IMR-90 (cell line): Measurements from ENCODE around the gene EIF4H. TPM values are rescaled to one million over a fixed set of nuclear protein-coding genes. Genes with fewer than 3 reads are reported as not detected.

Experiments
- ATAC-seq: fragments of 200-7000 bp; cut with Tn5 transposase; 2 replicates; pipeline ENCODE4 v1.9.1; 2020; ENCODE audit warnings: low read depth, mild to moderate bottlenecking, moderate library complexity
- BruUV-seq: library from RNA; stranded (reverse); fragments of 400-500 nt; replicated peaks from 2 replicates; lab custom pipeline; 2021; lab: Mats Ljungman, UMichigan
- CTCF ChIA-PET: fragments of 300-600 bp; formaldehyde crosslinking; extraction: SDS; loops from one replicate; lab custom pipeline; 2021; ENCODE audit warnings: antibody characterized with exemption; lab: Yijun Ruan, JAX
- POLR2A ChIA-PET: fragments of 300-600 bp; sonication (Branson Sonifier 250); formaldehyde crosslinking; loops from one replicate; lab custom pipeline; 2022; ENCODE audit warnings: antibody characterized with exemption; ENCODE audit not compliant: unreplicated experiment; lab: Charles Lee
- DNase-seq: peaks from one replicate; pipeline ENCODE4 v3.0.0; 2013
- H2AFZ ChIP-seq: replicated peaks from 2 replicates; pipeline ENCODE3; 2013; ENCODE audit warnings: low read length, mild to moderate bottlenecking; ENCODE audit not compliant: poor library complexity
- H2AK5ac ChIP-seq: 2 replicates; pipeline ENCODE4 v1.6.1; 2013; ENCODE audit warnings: low read depth, low read length, inconsistent platforms
- H2AK9ac ChIP-seq: replicated peaks from 2 replicates; pipeline ENCODE3; 2013; ENCODE audit warnings: mild to moderate bottlenecking, low read depth, low read length, moderate library complexity; ENCODE audit not compliant: poor library complexity
- H2BK120ac ChIP-seq: 2 replicates; pipeline ENCODE4 v1.6.1; 2013; ENCODE audit warnings: low read depth, low read length, inconsistent platforms
- H2BK15ac ChIP-seq: 3 replicates; pipeline ENCODE4 v1.6.1; 2013; ENCODE audit warnings: low read depth, low read length, inconsistent platforms
- H2BK20ac ChIP-seq: 2 replicates; pipeline ENCODE4 v1.6.1; 2013; ENCODE audit warnings: low read depth, mild to moderate bottlenecking, inconsistent platforms, low read length, moderate library complexity
- H2BK5ac ChIP-seq: 2 replicates; pipeline ENCODE4 v1.6.1; 2013; ENCODE audit warnings: mild to moderate bottlenecking, low read depth, low read length, inconsistent platforms; ENCODE audit not compliant: poor library complexity, severe bottlenecking
- H3K14ac ChIP-seq: replicated peaks from 2 replicates; pipeline ENCODE4 v1.6.1; 2013; ENCODE audit warnings: low read depth, low read length, inconsistent platforms
- H3K18ac ChIP-seq: 2 replicates; pipeline ENCODE4 v1.6.1; 2013; ENCODE audit warnings: low read depth, low read length, control low read depth
- H3K23ac ChIP-seq: 2 replicates; pipeline ENCODE4 v1.6.1; 2013; ENCODE audit warnings: low read depth, low read length, inconsistent platforms
- H3K27ac ChIP-seq: 2 replicates; pipeline ENCODE4 v1.5.1; 2013; ENCODE audit warnings: mild to moderate bottlenecking, control low read depth, low read length; ENCODE audit not compliant: insufficient read depth
- H3K27me3 ChIP-seq: 2 replicates; pipeline ENCODE4 v1.6.1; 2013; ENCODE audit warnings: low read length; ENCODE audit not compliant: control insufficient read depth, insufficient read depth
- H3K36me3 ChIP-seq: 2 replicates; pipeline ENCODE4 v1.6.1; 2013; ENCODE audit warnings: low read length, mixed read lengths; ENCODE audit not compliant: control insufficient read depth, insufficient read depth
- H3K4ac ChIP-seq: 2 replicates; pipeline ENCODE4 v1.6.1; 2013; ENCODE audit warnings: low read depth, low read length, inconsistent platforms
- H3K4me1 ChIP-seq: 2 replicates; pipeline ENCODE4 v1.6.1; 2013; ENCODE audit warnings: low read length, mixed read lengths; ENCODE audit not compliant: control insufficient read depth, insufficient read depth
- H3K4me2 ChIP-seq: 2 replicates; pipeline ENCODE4 v1.6.1; 2013; ENCODE audit warnings: low read depth, mild to moderate bottlenecking, control low read depth, low read length, moderate library complexity
- H3K4me3 ChIP-seq: 2 replicates; pipeline ENCODE4 v1.5.1; 2013; ENCODE audit warnings: low read depth, mild to moderate bottlenecking, control low read depth, low read length, moderate library complexity; ENCODE audit not compliant: insufficient read depth
- H3K56ac ChIP-seq: 2 replicates; pipeline ENCODE4 v1.6.1; 2013; ENCODE audit warnings: low read length, inconsistent platforms; ENCODE audit not compliant: insufficient read depth; ENCODE audit errors: extremely low read depth
- H3K79me1 ChIP-seq, 2 experiments: 2 replicates each; pipeline ENCODE4 v1.6.1; 2013; ENCODE audit warnings: low read length in 2 of 2, inconsistent platforms in 1 of 2, low read depth in 1 of 2
- H3K9ac ChIP-seq: 2 replicates; pipeline ENCODE4 v1.6.1; 2013; ENCODE audit warnings: low read depth, low read length, control low read depth
- H3K9me1 ChIP-seq: 2 replicates; pipeline ENCODE4 v1.6.1; 2013; ENCODE audit warnings: low read length, inconsistent platforms; ENCODE audit not compliant: insufficient read depth
- H3K9me3 ChIP-seq: 2 replicates; pipeline ENCODE4 v1.6.1; 2013; ENCODE audit warnings: low read length; ENCODE audit not compliant: control insufficient read depth, insufficient read depth
- H4K20me1 ChIP-seq: 2 replicates; pipeline ENCODE4 v1.6.1; 2013; ENCODE audit warnings: low read length, inconsistent platforms; ENCODE audit not compliant: insufficient read depth
- H4K5ac ChIP-seq: 2 replicates; pipeline ENCODE4 v1.6.1; 2013; ENCODE audit warnings: mild to moderate bottlenecking, low read depth, low read length, control low read depth
- H4K8ac ChIP-seq, 2 experiments: 2 replicates each; pipeline ENCODE4 v1.6.1; 2013; ENCODE audit warnings: low read depth in 2 of 2, low read length in 2 of 2, control low read depth in 1 of 2, inconsistent platforms in 1 of 2
- H4K91ac ChIP-seq: 2 replicates; pipeline ENCODE4 v1.6.1; 2013; ENCODE audit warnings: low read depth, low read length, inconsistent platforms; ENCODE audit not compliant: insufficient read depth
- BHLHE40 ChIP-seq: fragments of 150-350 bp; IDR thresholded peaks from 2 replicates; pipeline ENCODE4 v1.6.1; 2016; ENCODE audit warnings: mild to moderate bottlenecking, low read depth, low read length
- CEBPB ChIP-seq: IDR thresholded peaks from 2 replicates; pipeline ENCODE4 v1.6.1; 2012; ENCODE audit warnings: low read depth, low read length, improper control_type of control experiment
- CHD1 ChIP-seq: IDR thresholded peaks from 2 replicates; pipeline ENCODE4 v1.6.1; 2012; ENCODE audit warnings: low read depth, low read length, improper control_type of control experiment
- ELK1 ChIP-seq: fragments of 150-350 bp; IDR thresholded peaks from 2 replicates; pipeline ENCODE4 v1.6.1; 2016; ENCODE audit warnings: low read depth, mild to moderate bottlenecking, low read length, moderate library complexity, borderline replicate concordance
- FOS ChIP-seq: fragments of 150-350 bp; IDR thresholded peaks from 2 replicates; pipeline ENCODE4 v1.6.1; 2016; ENCODE audit warnings: low read depth, low read length
- MXI1 ChIP-seq: IDR thresholded peaks from 2 replicates; pipeline ENCODE4 v1.6.1; 2012; ENCODE audit warnings: low read depth, mild to moderate bottlenecking, low read length, moderate library complexity, borderline replicate concordance
- NFE2L2 ChIP-seq: fragments of 150-350 bp; IDR thresholded peaks from 2 replicates; pipeline ENCODE4 v1.6.1; 2016; ENCODE audit warnings: low read depth, mild to moderate bottlenecking, low read length
- POLR2A ChIP-seq: IDR thresholded peaks from 2 replicates; pipeline ENCODE4 v1.6.1; 2012; ENCODE audit warnings: mild to moderate bottlenecking, low read depth, low read length
- RCOR1 ChIP-seq: IDR thresholded peaks from 2 replicates; pipeline ENCODE4 v1.6.1; 2012; ENCODE audit warnings: mild to moderate bottlenecking, low read length, improper control_type of control experiment; ENCODE audit not compliant: insufficient replicate concordance
- RFX5 ChIP-seq: IDR thresholded peaks from 2 replicates; pipeline ENCODE4 v1.8.0; 2012; ENCODE audit warnings: low read depth, mild to moderate bottlenecking, low read length, moderate library complexity
- WGBS, 2 experiments: methylation state at CpG; one replicate each; pipeline versions ENCODE4 v1.1.5 to v1.1.7; 2013; ENCODE audit warnings: missing lambda C conversion rate in 2 of 2; ENCODE audit not compliant: insufficient read length in 1 of 2; ENCODE audit errors: extremely low coverage in 2 of 2; 5-methylcytosine and 5-hydroxymethylcytosine counted together
- dilution Hi-C: fragments of 300-500 bp; cut with HindIII; formaldehyde crosslinking; loops from one replicate; pipeline ENCODE4 v1.14.3; 2018; ENCODE audit warnings: low sequenced_read_pairs; ENCODE audit not compliant: unreplicated experiment
- in situ Hi-C: fragments of 300-500 bp; cut with MboI; formaldehyde crosslinking; loops from 3 replicates; pipeline ENCODE4 v1.14.3; 2019; ENCODE audit warnings: low sequenced_read_pairs, inconsistent platforms, mixed read lengths
- intact Hi-C: fragments of 100-400 bp; cut with micrococcal nuclease; formaldehyde crosslinking; loops from 2 replicates; pipeline ENCODE4 v1.10.0; 2022
- polyA plus RNA-seq, 3 experiments: library from polyadenylated mRNA; depleted of rRNA; stranded (reverse); fragments of >200 nt; gene quantifications; 2 replicates each; pipeline ENCODE4 v1.2.3, GENCODE V29; 2012; ENCODE audit warnings: low replicate concordance in 1 of 3
- total RNA-seq: library from RNA; depleted of rRNA; stranded (reverse); fragments of >200 nt; gene quantifications from 2 replicates; pipeline ENCODE4 v1.2.3, GENCODE V29; 2012

EIF4H gene
- total and polyA plus RNA-seq, 2 of the 4 experiments (the other 2 are of a cell fraction) = 241 to 321 TPM

DNA sequence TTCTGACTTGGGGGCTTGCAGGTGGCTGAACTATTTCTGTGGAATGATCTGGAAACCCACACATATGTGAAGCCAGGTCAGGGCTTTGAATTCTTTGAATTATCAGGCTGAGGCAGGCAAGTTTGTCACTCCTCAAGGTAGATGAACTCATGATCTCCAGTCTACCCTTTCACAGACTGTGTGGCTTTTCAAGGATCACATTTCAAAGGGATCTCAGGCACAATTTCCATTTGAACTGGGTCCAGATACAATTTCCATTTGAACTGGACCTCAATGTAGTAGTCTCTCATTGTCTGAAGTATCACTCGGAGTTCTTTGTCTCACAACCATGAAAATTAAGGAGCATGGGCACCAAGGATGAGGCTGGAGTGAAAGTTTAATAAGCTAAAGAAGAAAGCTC, 25.7 kb upstream of the EIF4H start:
- Histone ChIP-seq H4K5ac (no peak overlapping the region), H2BK120ac (no peak overlapping the region), H2BK5ac (no peak overlapping the region), H3K4me2 (no peak overlapping the region), H2AK9ac (no peak overlapping the region), H3K9me1 (no peaks in the 10 kb centered on the region), H3K14ac (no peak overlapping the region), H3K27me3 (no peaks in the 10 kb centered on the region), H4K20me1 (no peaks in the 10 kb centered on the region), H3K79me1 (no peaks in the 10 kb centered on the region), H2BK20ac (no peak overlapping the region), H2BK15ac (no peak overlapping the region), H3K4me3 (no peak overlapping the region), H2AFZ (no peak overlapping the region), H3K27ac (no peak overlapping the region), H2AK5ac (no peak overlapping the region), H3K36me3 (no peaks in the 10 kb centered on the region), H3K9ac (no peak overlapping the region), H3K4me1 (no peaks in the 10 kb centered on the region), H3K56ac (no peak overlapping the region), H4K91ac (no peak overlapping the region), H3K23ac (no peak overlapping the region), H3K9me3 (peaks cover 6% of the 10 kb centered on the region), H3K4ac (no peak overlapping the region), H4K8ac (no peak overlapping the region), H3K18ac (no peak overlapping the region)
- ATAC-seq (no peak), DNase-seq (no peak)
- in situ Hi-C loops (no loop called here), intact Hi-C loops (no loop called here), dilution Hi-C loops (no loop called here)
- ChIA-PET POLR2A (no interaction called here), CTCF (no interaction called here)
- TF ChIP-seq ELK1 = no peak
- TF ChIP-seq FOS = no peak
- TF ChIP-seq RCOR1 = no peak
- no peak for TF ChIP-seq POLR2A
- no peak for TF ChIP-seq NFE2L2
- TF ChIP-seq CEBPB = no peak
- TF ChIP-seq BHLHE40 = no peak
- TF ChIP-seq RFX5 = no peak
- TF ChIP-seq CHD1 = no peak
- no peak for TF ChIP-seq MXI1
- WGBS, 2 experiments = no CpG with 5 or more reads among the region's 1 CpG
- BruUV-seq = no TSS peak
